ENCODE measurements around the gene TH. TPM values are rescaled to one million over a fixed set of nuclear protein-coding genes. Genes with fewer than 3 reads are reported as not detected.

The TH gene
- total RNA-seq, 4 donors from 2014 or later = not detected

GRCh38 chr11:2157294-2158040 lies 14.1 kb downstream of the TH start:
- TF ChIP-seq CTCF (IDR thresholded peaks at IDR 0.05; ENCODE audit: low read depth) = no peak

- no peak for TF ChIP-seq CTCF (IDR thresholded peaks at IDR 0.05; ENCODE audit: low read depth)
These were observed 15.0 kb downstream of the TH start for GRCh38 chr11:2156416-2157182.

- TF ChIP-seq CTCF (IDR thresholded peaks at IDR 0.05; ENCODE audit: low read depth) = no peak
These were observed 16.1 kb downstream of the TH start for GRCh38 chr11:2155511-2155910.

- TF ChIP-seq CTCF (IDR thresholded peaks at IDR 0.05; ENCODE audit: low read depth) = no peak
These were observed 16.7 kb downstream of the TH start for GRCh38 chr11:2154889-2155288.

GRCh38 chr11:2154195-2154585 lies 17.4 kb downstream of the TH start:
- no peak for TF ChIP-seq CTCF (IDR thresholded peaks at IDR 0.05; ENCODE audit: low read depth)

- no peak for TF ChIP-seq CTCF (IDR thresholded peaks at IDR 0.05; ENCODE audit: low read depth)
These were observed 17.9 kb downstream of the TH start for GRCh38 chr11:2153581-2154194.
